Endothelial cell of umbilical vein (primary cell): ENCODE measurements around the gene CISH. TPM values are rescaled to one million over a fixed set of nuclear protein-coding genes. Genes with fewer than 3 reads are reported as not detected.

Experiments used
- BruUV-seq: library from RNA; stranded (reverse); fragments of 400-500 nt; replicated peaks from 2 replicates; lab custom pipeline; 2021; lab: Mats Ljungman, UMichigan
- CTCF ChIA-PET: fragments of 300-600, 350-600 bp; sonication (Branson Sonifier 250); formaldehyde crosslinking; loops from one replicate; lab custom pipeline; 2021; ENCODE audit warnings: antibody characterized with exemption, inconsistent platforms; lab: Charles Lee
- POLR2A ChIA-PET: fragments of 300-600, 350-600 bp; sonication (Branson Sonifier 250); formaldehyde crosslinking; loops from one replicate; lab custom pipeline; 2021; ENCODE audit warnings: antibody characterized with exemption, inconsistent platforms; lab: Charles Lee
- DNase-seq: peaks from one replicate; pipeline ENCODE4 v3.0.0-alpha.2; 2011; ENCODE audit warnings: low read depth, low spot score
- FAIRE-seq: peaks from 2 replicates; lab custom pipeline; 2011; peaks lifted over from hg19 to GRCh38; lab: Jason Lieb, UNC
- H2AFZ ChIP-seq: 2 replicates; pipeline ENCODE4 v1.6.0; 2012; ENCODE audit warnings: low read depth, low read length, control low read depth, inconsistent platforms
- H3K27ac ChIP-seq: 2 replicates; pipeline ENCODE4 v1.5.1; 2011; ENCODE audit warnings: low read depth, mild to moderate bottlenecking, control low read depth, low read length, moderate library complexity; ENCODE audit not compliant: insufficient read depth
- H3K27me3 ChIP-seq, 2 experiments: 2 replicates each; pipeline versions ENCODE4 v1.6.0 to v1.6.1; 2011; ENCODE audit warnings: low read length in 2 of 2, mixed read lengths in 1 of 2; ENCODE audit not compliant: control insufficient read depth in 2 of 2, insufficient read depth in 2 of 2
- H3K36me3 ChIP-seq, 2 experiments: 2 replicates in 1 of 2; 3 replicates in 1 of 2; pipeline ENCODE4 v1.5.1; 2011; ENCODE audit warnings: low read length in 2 of 2, mild to moderate bottlenecking in 1 of 2, moderate library complexity in 1 of 2; ENCODE audit not compliant: control insufficient read depth in 2 of 2, insufficient read depth in 2 of 2; ENCODE audit errors: extremely low read depth in 1 of 2
- H3K4me1 ChIP-seq: 3 replicates; pipeline ENCODE4 v1.5.1; 2011; ENCODE audit warnings: mild to moderate bottlenecking, low read length; ENCODE audit not compliant: control insufficient read depth, insufficient read depth; ENCODE audit errors: extremely low read depth
- H3K4me2 ChIP-seq: 2 replicates; pipeline ENCODE4 v1.6.1; 2011; ENCODE audit warnings: low read length, control low read depth, mixed read lengths; ENCODE audit not compliant: insufficient read depth
- H3K4me3 ChIP-seq, 3 experiments: fragments of 200-600 bp in 1 of 3; sonication (generic), shearing (Covaris generic) in 1 of 3; replicated peaks in 1 of 3; 2 replicates each; pipeline ENCODE4 v1.5.1; 2011 to 2016; ENCODE audit warnings: control low read depth in 3 of 3, low read length in 3 of 3, mild to moderate bottlenecking in 2 of 3, inconsistent platforms in 1 of 3, low read depth in 1 of 3, moderate library complexity in 1 of 3; ENCODE audit not compliant: insufficient read depth in 1 of 3
- H3K79me2 ChIP-seq: 2 replicates; pipeline ENCODE4 v1.6.0; 2012; ENCODE audit warnings: low read length, inconsistent platforms; ENCODE audit not compliant: control insufficient read depth, insufficient read depth
- H3K9ac ChIP-seq: replicated peaks from 2 replicates; pipeline ENCODE3; 2011; ENCODE audit warnings: low read length, control low read depth; ENCODE audit not compliant: insufficient read depth; ENCODE audit errors: extremely low read depth
- H3K9me1 ChIP-seq: replicated peaks from 3 replicates; pipeline ENCODE4 v1.6.0; 2011; ENCODE audit warnings: mild to moderate bottlenecking, low read length; ENCODE audit not compliant: control insufficient read depth, insufficient read depth; ENCODE audit errors: extremely low read depth
- H3K9me3 ChIP-seq: replicated peaks from 2 replicates; pipeline ENCODE4 v1.5.1; 2012; ENCODE audit warnings: low read length, inconsistent platforms; ENCODE audit not compliant: control insufficient read depth, insufficient read depth
- H4K20me1 ChIP-seq: replicated peaks from 2 replicates; pipeline ENCODE3; 2011; ENCODE audit warnings: mild to moderate bottlenecking, low read length; ENCODE audit not compliant: control insufficient read depth, insufficient read depth; ENCODE audit errors: extremely low read depth
- CTCF ChIP-seq, 2 donors: IDR thresholded peaks; 1 replicate in 1 of 2; 2 replicates in 1 of 2; pipeline ENCODE4 v1.5.1; 2011; ENCODE audit warnings: low read length in 2 of 2, mild to moderate bottlenecking in 2 of 2, moderate library complexity in 2 of 2, control low read depth in 1 of 2, inconsistent platforms in 1 of 2, low read depth in 1 of 2; ENCODE audit not compliant: insufficient read depth in 1 of 2; ENCODE audit errors: extremely low read depth in 1 of 2
- EZH2 ChIP-seq: IDR thresholded peaks from 2 replicates; pipeline ENCODE4 v1.6.1; 2012; ENCODE audit warnings: borderline replicate concordance, low read depth, mild to moderate bottlenecking, moderate library complexity, low read length, inconsistent platforms; ENCODE audit not compliant: severe bottlenecking
- FOS ChIP-seq: IDR thresholded peaks from 2 replicates; pipeline ENCODE4 v1.6.1; 2011; ENCODE audit warnings: mild to moderate bottlenecking, low read length, moderate library complexity, borderline replicate concordance; ENCODE audit not compliant: insufficient read depth
- GATA2 ChIP-seq: IDR thresholded peaks from 2 replicates; pipeline ENCODE4 v1.7.0; 2011; ENCODE audit warnings: low read depth, mild to moderate bottlenecking, moderate library complexity, mixed read lengths, low read length; ENCODE audit not compliant: insufficient read length, insufficient read depth
- MAX ChIP-seq: IDR thresholded peaks from 2 replicates; pipeline ENCODE4 v1.6.1; 2011; ENCODE audit not compliant: insufficient read depth, insufficient read length
- POLR2AphosphoS5 ChIP-seq: IDR thresholded peaks from 2 replicates; pipeline ENCODE4 v1.6.1; 2012; ENCODE audit warnings: low read depth, mild to moderate bottlenecking, control low read depth, low read length, moderate library complexity; ENCODE audit not compliant: insufficient read depth
- dilution Hi-C: fragments of 300-500 bp; cut with MboI; formaldehyde crosslinking; loops from one replicate; pipeline ENCODE4 v1.15.0; 2019; ENCODE audit warnings: low sequenced_read_pairs; ENCODE audit not compliant: extremely low pct_ligation_motif_present
- intact Hi-C: fragments of 100-400 bp; cut with micrococcal nuclease; formaldehyde crosslinking; loops from one replicate; pipeline ENCODE4 v1.10.0; 2022
- polyA plus RNA-seq, 4 experiments: library from polyadenylated mRNA; depleted of rRNA in 3 of 4; stranded (reverse) in 3 of 4; unstranded in 1 of 4; fragments of >200 nt; gene quantifications; 2 replicates each; pipeline versions ENCODE4 v1.2.1 to v1.2.3, GENCODE V29; 2011 to 2012; ENCODE audit warnings: missing spikeins in 1 of 4
- total RNA-seq: library from RNA; stranded (reverse); gene quantifications from 2 replicates; pipeline ENCODE4 v1.2.3, GENCODE V29; 2021

The CISH gene
- total and polyA plus RNA-seq, 2 donors (not counting 3 experiments of a cell fraction or from before 2014, with no cell fraction given): 2.2 to 4.1 TPM

GRCh38 chr3:50600841-50601591, 10.6 kb downstream of the CISH start:
- TF ChIP-seq FOS: no peak
- TF ChIP-seq CTCF (IDR thresholded peaks at IDR 0.05; ENCODE audit: extremely low read depth in 1 of 2, insufficient read depth in 1 of 2, low read depth in 1 of 2, low read length in 2 of 2): no peak
- TF ChIP-seq POLR2AphosphoS5: no peak
- TF ChIP-seq MAX: no peak
- no peak for TF ChIP-seq GATA2
- TF ChIP-seq EZH2: no peak
- dilution Hi-C loops: no loop called here
- Histone ChIP-seq H3K4me2 (no peak overlapping the region), H3K9ac (no peak overlapping the region), H3K27me3 (no peaks in the 10 kb centered on the region), H3K4me3 (no peak overlapping the region), H3K79me2 (no peaks in the 10 kb centered on the region), H4K20me1 (no peaks in the 10 kb centered on the region), H3K9me1 (no peaks in the 10 kb centered on the region), H3K27ac (peak overlapping the region; percentile 42), H2AFZ (peak overlapping the region; percentile 53), H3K4me1 (peaks cover 10% of the 10 kb centered on the region), H3K9me3 (no peaks in the 10 kb centered on the region), H3K36me3 (no peaks in the 10 kb centered on the region)
- FAIRE-seq (peak; percentile 61), DNase-seq (peak; percentile 87)
- ChIA-PET POLR2A (interaction anchor here (0.7 to 1.9 kb wide), 3 partner anchors 9 to 909 kb away, joined by 3 to 7 read pairs (median 4); partner anchors contain the start of gene HEMK1), CTCF (interaction anchor here (0.6 to 1.7 kb wide), 6 partner anchors 9 to 29 kb away, joined by 3 to 8 read pairs (median 4); partner anchors contain the start of genes CISH and MAPKAPK3)
- BruUV-seq: no TSS peak
- intact Hi-C loops: loop anchor here (1.0 kb wide), 2 partner anchors 10 to 29 kb away; partner anchors contain the start of gene CISH
